Liver (tissue), 3 donors: ENCODE measurements around the gene PTPN6.

ENCODE experiments used
- GABPA ChIP-seq, 2 donors: IDR thresholded peaks in 1 of 2; conservative IDR thresholded peaks in 1 of 2; 2 replicates each; pipeline ENCODE4 v1.6.1; 2016; ENCODE audit warnings: antibody characterized with exemption in 2 of 2, mild to moderate bottlenecking in 1 of 2, moderate library complexity in 1 of 2
- RAD21 ChIP-seq, 2 donors: IDR thresholded peaks; 2 replicates each; pipeline ENCODE4 v1.6.1; 2016; ENCODE audit warnings: antibody characterized with exemption in 2 of 2, mild to moderate bottlenecking in 2 of 2
- SP1 ChIP-seq: IDR thresholded peaks from 2 replicates; pipeline ENCODE4 v1.6.1; 2018; ENCODE audit warnings: antibody characterized with exemption, mild to moderate bottlenecking
- TAF1 ChIP-seq: conservative IDR thresholded peaks from 2 replicates; pipeline ENCODE4 v1.6.1; 2016; ENCODE audit warnings: antibody characterized with exemption, mild to moderate bottlenecking
- TF ChIP-seq, protein P1 (sequence below): fragments of 150-350 bp; IDR thresholded peaks from 2 replicates; pipeline ENCODE4 v1.5.1; 2017; ENCODE audit warnings: improper control_type of control experiment, low read depth, low read length; ENCODE audit not compliant: missing input control
- TF ChIP-seq, protein P2 (sequence below): IDR thresholded peaks from 2 replicates; pipeline ENCODE4 v1.6.1; 2016; ENCODE audit warnings: antibody characterized with exemption, mild to moderate bottlenecking
- TF ChIP-seq, protein P3 (sequence below): IDR thresholded peaks from 2 replicates; pipeline ENCODE4 v1.6.1; 2016; ENCODE audit warnings: antibody characterized with exemption
- donor health status: healthy.
- donor health status: healthy.

DNA sequence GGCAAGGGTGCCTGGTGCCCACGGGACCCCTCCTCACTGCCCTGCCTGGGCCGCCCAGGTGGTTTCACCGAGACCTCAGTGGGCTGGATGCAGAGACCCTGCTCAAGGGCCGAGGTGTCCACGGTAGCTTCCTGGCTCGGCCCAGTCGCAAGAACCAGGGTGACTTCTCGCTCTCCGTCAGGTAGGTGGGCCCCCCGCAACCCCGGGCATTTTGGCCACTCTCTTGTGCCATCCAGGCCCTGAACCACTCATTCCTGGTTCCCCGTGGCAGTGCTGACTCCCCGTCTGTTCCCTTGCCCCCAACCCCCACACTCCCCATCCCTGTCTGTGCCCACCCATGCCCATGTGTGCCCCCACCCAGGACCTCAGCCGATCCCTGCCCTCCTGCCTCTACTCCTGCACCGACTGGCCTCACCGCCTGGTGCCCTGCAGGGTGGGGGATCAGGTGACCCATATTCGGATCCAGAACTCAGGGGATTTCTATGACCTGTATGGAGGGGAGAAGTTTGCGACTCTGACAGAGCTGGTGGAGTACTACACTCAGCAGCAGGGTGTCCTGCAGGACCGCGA, 480 bp downstream of the PTPN6 start:
- TF ChIP-seq TAF1: no peak
- TF ChIP-seq, protein P1, sequence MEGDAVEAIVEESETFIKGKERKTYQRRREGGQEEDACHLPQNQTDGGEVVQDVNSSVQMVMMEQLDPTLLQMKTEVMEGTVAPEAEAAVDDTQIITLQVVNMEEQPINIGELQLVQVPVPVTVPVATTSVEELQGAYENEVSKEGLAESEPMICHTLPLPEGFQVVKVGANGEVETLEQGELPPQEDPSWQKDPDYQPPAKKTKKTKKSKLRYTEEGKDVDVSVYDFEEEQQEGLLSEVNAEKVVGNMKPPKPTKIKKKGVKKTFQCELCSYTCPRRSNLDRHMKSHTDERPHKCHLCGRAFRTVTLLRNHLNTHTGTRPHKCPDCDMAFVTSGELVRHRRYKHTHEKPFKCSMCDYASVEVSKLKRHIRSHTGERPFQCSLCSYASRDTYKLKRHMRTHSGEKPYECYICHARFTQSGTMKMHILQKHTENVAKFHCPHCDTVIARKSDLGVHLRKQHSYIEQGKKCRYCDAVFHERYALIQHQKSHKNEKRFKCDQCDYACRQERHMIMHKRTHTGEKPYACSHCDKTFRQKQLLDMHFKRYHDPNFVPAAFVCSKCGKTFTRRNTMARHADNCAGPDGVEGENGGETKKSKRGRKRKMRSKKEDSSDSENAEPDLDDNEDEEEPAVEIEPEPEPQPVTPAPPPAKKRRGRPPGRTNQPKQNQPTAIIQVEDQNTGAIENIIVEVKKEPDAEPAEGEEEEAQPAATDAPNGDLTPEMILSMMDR: no peak
- no peak for TF ChIP-seq GABPA (IDR thresholded peaks at IDR 0.05 in 1 of 2, conservative IDR thresholded peaks at IDR 0.05 in 1 of 2)
- TF ChIP-seq RAD21 (IDR thresholded peaks at IDR 0.05): no peak
- TF ChIP-seq SP1: no peak
- TF ChIP-seq, protein P2, sequence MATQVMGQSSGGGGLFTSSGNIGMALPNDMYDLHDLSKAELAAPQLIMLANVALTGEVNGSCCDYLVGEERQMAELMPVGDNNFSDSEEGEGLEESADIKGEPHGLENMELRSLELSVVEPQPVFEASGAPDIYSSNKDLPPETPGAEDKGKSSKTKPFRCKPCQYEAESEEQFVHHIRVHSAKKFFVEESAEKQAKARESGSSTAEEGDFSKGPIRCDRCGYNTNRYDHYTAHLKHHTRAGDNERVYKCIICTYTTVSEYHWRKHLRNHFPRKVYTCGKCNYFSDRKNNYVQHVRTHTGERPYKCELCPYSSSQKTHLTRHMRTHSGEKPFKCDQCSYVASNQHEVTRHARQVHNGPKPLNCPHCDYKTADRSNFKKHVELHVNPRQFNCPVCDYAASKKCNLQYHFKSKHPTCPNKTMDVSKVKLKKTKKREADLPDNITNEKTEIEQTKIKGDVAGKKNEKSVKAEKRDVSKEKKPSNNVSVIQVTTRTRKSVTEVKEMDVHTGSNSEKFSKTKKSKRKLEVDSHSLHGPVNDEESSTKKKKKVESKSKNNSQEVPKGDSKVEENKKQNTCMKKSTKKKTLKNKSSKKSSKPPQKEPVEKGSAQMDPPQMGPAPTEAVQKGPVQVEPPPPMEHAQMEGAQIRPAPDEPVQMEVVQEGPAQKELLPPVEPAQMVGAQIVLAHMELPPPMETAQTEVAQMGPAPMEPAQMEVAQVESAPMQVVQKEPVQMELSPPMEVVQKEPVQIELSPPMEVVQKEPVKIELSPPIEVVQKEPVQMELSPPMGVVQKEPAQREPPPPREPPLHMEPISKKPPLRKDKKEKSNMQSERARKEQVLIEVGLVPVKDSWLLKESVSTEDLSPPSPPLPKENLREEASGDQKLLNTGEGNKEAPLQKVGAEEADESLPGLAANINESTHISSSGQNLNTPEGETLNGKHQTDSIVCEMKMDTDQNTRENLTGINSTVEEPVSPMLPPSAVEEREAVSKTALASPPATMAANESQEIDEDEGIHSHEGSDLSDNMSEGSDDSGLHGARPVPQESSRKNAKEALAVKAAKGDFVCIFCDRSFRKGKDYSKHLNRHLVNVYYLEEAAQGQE: no peak
- TF ChIP-seq, protein P3, sequence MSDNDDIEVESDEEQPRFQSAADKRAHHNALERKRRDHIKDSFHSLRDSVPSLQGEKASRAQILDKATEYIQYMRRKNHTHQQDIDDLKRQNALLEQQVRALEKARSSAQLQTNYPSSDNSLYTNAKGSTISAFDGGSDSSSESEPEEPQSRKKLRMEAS: no peak
